Raji (cell line): ENCODE measurements around the gene PLEKHM2.

Experiments
- POLR2A ChIP-seq: IDR thresholded peaks from 2 replicates; pipeline ENCODE4 v1.6.1; 2011; ENCODE audit warnings: low read depth, low read length, control low read depth; ENCODE audit not compliant: insufficient read depth

Gene PLEKHM2

GRCh38 chr1:15765495-15766194 lies 81.5 kb downstream of the PLEKHM2 start:
- no peak for TF ChIP-seq POLR2A

GRCh38 chr1:15767941-15768340 lies 83.8 kb downstream of the PLEKHM2 start:
- TF ChIP-seq POLR2A: no peak

- no peak for TF ChIP-seq POLR2A
Measured at GRCh38 chr1:15768388-15768787, 84.3 kb downstream of the PLEKHM2 start.

- TF ChIP-seq POLR2A: no peak
Measured at GRCh38 chr1:15770313-15770962, 86.3 kb downstream of the PLEKHM2 start.

- no peak for TF ChIP-seq POLR2A
Measured at GRCh38 chr1:15771836-15772515, 87.9 kb downstream of the PLEKHM2 start.

GRCh38 chr1:15775706-15776105 lies 91.6 kb downstream of the PLEKHM2 start:
- no peak for TF ChIP-seq POLR2A

- no peak for TF ChIP-seq POLR2A
Measured at GRCh38 chr1:15777909-15778707, 94.0 kb downstream of the PLEKHM2 start.
